ENCODE measurements around the gene PCNX2.
"Not testable (repeated sequence)": the region's sequence is repeated elsewhere in the genome, so short reads cannot be mapped to it uniquely, and the experiment has no call there.

The PCNX2 gene

DNA sequence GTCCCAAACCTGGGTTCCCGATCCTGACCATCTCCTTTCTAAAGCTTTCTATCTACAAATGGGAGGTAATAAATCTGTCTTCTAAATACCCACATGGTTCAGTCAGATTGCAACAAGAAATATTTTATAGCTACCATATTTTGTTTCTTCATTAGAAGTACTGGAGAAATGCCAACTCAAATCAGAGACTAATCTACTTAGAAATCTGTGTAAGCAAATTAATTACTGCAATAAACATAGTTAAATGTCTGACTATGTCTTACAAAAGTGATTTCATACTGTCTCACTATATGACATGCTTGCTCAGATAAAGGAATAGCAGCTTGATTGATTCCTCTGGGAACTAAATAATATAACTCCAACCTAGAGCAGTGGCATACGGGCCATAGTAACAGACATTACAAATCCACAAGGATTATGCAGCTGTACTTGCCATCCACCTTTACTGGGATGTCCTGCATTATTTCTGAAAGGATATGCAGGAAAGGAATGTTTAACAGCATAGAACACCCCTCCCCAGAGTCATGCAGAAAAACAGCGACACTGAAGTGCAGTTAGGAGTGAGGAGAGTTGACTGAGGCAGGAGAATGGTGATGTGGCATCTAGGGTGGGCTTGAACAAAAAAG, 80.3 kb downstream of the PCNX2 start:
- DNase-seq, result no peak

- no peak for DNase-seq
Measured at GRCh38 chr1:233211595-233211994, 83.9 kb downstream of the PCNX2 start.

DNA sequence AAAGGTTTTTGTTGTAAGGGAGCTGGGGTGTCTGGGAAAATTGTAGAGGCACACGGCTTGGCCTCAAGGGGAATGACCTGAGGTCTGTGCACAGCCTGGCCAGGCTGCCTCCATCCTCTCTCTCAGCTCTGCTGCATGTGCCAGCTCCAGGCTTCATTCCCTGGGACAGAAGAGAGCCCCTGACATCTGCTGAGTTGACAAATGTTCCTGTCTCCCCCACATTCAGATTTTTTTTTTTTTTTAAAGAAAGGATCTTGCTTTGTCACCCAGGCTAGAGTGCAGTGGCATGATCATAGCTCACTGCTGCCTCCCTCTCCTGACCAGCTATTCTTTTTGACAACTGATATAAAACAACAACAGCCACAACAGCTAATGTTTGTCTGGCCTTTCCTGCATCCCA, 84.4 kb downstream of the PCNX2 start:
- DNase-seq, result no peak

DNA sequence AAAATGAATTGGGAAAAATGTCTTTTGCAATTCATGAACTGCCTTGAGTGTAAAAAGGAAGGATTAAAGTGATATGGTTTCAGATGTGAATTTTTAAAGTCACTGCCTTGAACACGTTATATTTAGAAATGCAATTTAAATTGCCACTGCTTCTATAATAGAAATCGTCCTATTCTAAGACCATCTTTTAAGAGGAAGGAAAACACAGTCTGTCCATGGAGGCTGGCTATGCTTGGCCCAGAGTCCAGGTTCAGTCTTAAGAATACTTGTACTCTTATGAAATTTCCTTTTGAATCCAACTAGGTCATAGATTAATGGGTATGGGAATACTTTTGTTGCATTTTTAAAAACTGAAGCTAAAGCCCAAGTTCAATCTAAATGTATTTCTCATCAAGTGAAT, 86.0 kb downstream of the PCNX2 start:
- no peak for DNase-seq

DNA sequence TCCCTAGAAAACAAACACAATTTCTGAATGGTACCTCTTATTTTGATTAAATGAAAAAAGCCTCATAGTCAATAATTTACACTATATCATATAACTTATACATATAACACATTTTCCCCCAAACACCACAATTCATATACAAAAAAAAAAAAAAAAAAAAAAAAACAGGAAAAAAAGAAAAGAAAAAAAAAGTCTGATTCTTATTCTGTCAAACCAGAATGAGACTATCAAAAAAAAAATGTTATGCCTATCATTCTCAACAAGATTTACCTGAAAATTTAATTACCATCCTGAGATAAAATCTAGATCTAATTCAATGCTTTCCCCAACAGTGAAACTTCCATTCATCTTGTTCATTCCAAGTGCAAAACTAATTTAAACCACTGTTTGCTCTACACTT, 86.8 kb downstream of the PCNX2 start:
- no peak for DNase-seq

- DNase-seq, result no peak
Measured at GRCh38 chr1:233197940-233198339, 97.6 kb downstream of the PCNX2 start.

GRCh38 chr1:233193741-233194140, 101.8 kb downstream of the PCNX2 start:
- DNase-seq, result no peak

GRCh38 chr1:233190987-233191386, 104.5 kb downstream of the PCNX2 start:
- no peak for DNase-seq

DNA sequence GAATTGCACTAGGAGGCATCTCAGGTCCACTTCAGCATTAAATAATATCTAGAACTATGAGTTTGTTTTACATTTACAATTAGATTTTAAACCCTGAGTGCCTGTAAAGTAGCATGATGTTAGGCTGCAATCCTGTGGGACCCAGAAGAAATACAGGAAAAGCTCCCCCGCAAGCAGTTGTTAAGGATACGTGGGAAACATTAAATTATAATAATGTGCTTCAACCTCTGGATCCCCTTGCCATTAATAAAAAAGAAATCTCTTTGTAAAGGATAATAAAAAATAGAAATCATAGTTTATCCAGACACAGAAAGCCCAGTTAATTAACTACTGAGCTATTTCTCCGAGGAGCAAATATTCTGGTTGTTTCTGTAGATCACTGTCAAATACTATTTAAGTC, 106.0 kb downstream of the PCNX2 start:
- DNase-seq, result no peak

DNA sequence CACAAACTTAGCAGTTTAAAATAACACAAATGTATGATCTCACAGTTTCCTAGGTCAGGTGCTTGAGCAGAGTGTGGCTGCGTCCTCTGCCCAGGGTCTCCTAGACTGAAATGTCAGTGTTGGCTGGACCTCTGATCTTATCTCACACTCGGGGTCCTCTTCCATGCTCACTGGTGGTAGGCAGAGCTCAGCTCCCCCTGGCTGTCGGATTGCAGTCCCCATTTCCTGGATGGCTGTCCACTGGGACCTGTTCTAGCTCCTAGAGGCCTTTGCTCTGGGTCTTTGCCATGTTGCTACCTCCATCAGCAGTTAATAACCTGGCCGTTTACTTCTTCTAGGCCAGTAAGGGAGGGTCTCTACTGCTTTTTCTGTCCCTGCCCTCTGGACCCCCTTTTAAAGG, 107.5 kb downstream of the PCNX2 start:
- no peak for DNase-seq

GRCh38 chr1:233183226-233184020, 112.1 kb downstream of the PCNX2 start:
- no peak for DNase-seq

- no peak for DNase-seq
Measured at GRCh38 chr1:233182587-233182986, 112.9 kb downstream of the PCNX2 start.

- no peak for DNase-seq
Measured at GRCh38 chr1:233180641-233181364, 114.7 kb downstream of the PCNX2 start.

DNA sequence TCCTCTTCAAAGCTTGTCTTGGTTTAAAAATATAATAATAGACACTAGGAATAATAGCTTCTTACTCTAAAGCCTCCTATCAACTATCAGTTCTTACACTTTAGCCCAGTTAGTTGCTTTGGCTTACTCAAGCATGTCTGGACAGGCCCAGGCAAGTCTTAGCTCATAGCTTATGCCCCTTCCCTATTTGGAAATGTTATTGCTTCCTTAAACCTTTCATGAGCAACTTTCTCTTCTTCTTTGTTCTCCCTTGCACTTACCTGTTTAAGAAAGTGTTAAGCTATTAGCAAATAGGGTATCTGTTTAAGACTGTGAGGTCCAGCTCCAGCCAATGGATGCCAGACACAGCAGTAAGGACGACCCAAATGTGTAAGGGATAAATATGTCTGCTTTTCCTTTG, 115.9 kb downstream of the PCNX2 start:
- DNase-seq, result not testable (repeated sequence)

- DNase-seq, result peak; percentile 1 to 49
Measured at GRCh38 chr1:233172201-233172600, 123.3 kb downstream of the PCNX2 start.

DNA sequence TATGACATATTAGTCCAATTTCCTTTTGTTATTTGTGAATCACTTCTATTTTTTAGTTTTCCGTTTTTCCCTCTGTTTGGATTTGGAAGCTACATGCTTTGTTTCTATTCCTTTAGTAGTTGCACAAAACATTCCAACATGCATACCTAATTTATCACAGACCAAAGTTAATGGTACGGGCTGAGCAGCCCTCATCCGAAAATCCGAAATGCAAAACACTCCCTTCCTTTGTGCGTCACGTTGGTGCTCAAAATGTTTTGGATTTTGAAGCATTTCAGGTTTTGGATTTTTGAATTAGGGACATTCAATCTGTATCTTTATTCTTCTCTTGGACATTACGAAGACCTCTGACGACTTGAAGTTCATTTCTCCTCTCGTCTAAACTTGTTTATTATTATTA, 124.8 kb downstream of the PCNX2 start:
- no peak for DNase-seq

DNA sequence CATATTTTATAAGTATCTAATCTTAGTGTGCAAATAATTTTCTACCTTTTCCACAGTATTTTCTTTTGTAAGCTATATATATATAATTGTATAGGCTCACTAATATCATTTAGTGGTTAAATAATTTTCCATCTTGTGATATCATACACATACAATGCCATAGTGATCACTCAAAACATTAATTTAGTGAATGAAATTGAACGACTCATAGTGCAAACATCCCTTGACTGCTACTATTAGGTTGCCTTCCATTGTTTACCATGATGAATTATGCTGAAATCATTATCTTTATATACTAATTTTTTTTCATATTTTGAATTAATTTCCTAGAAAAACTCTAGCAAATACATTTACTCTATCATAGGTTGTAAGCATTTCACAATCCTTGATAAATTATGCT, 127.1 kb downstream of the PCNX2 start:
- no peak for DNase-seq

DNA sequence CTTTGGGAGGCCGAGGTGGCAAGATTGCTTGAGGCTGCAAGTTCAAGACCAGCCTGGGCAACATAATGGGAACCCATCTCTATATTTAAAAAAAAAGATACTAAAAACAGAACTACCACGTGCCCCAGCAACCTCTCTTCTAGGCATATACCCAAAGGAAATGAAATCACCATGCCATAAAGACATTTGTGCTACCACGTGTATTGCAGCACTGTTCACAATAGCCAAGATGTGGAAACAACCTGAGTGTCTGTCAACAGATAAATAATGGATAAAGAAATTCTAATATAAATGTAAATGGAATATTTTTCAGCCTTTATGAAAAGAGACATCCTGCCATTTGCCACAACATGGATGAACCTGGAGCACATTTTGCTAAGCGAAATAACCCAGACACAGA, 128.6 kb downstream of the PCNX2 start:
- DNase-seq, result no peak

- DNase-seq, result no peak
Measured at GRCh38 chr1:233163696-233164095, 131.8 kb downstream of the PCNX2 start.

GRCh38 chr1:233158322-233158721, 137.2 kb downstream of the PCNX2 start:
- no peak for DNase-seq

GRCh38 chr1:233157245-233157644, 138.3 kb downstream of the PCNX2 start:
- DNase-seq, result no peak

DNA sequence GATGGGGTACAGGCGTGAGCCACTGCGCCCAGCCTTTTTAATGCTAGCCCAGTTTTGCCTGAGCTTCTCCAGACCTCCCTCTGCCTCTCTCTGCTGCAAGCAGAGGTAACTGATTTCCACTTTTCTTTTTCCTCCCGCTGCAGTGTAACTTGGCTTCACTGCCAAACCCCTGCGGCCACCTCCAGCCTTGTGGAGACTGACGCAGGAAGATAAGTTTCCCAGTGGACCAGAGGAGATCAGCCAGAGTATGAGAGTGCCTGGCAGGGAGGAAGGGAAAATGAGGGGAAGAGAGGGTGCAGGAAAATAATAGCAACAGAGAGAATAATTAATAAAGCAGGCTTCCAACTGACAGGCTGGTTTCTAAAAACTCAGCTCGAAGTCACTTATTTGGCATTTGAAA, 143.7 kb downstream of the PCNX2 start:
- DNase-seq, result no peak

- DNase-seq, result no peak
Measured at GRCh38 chr1:233144434-233144833, 151.1 kb downstream of the PCNX2 start.

GRCh38 chr1:233143241-233143640, 152.3 kb downstream of the PCNX2 start:
- DNase-seq, result no peak
